HepG2 (cell line): ENCODE results near the gene STBD1. TPM values are rescaled to one million over a fixed set of nuclear protein-coding genes. Genes with fewer than 3 reads are reported as not detected.

Source experiments
- ATAC-seq: fragments of 200-7000 bp; cut with Tn5 transposase; 3 replicates; pipeline ENCODE4 v1.9.1; 2020; ENCODE audit warnings: mild to moderate bottlenecking, moderate library complexity
- BruUV-seq: library from RNA; stranded (reverse); fragments of 400-500 nt; replicated peaks from 2 replicates; lab custom pipeline; 2021; lab: Mats Ljungman, UMichigan
- CTCF ChIA-PET: fragments of 300-600 bp; formaldehyde crosslinking; extraction: SDS; loops from one replicate; lab custom pipeline; 2021; ENCODE audit warnings: low total read pairs, inconsistent platforms, low intra/inter-chr PET ratio; lab: Yijun Ruan, JAX
- POLR2A ChIA-PET: fragments of 350-600 bp; sonication (Branson Sonifier 250); formaldehyde crosslinking; loops from one replicate; lab custom pipeline; 2020; ENCODE audit warnings: antibody characterized with exemption, inconsistent platforms; lab: Yijun Ruan, JAX
- DNase-seq: peaks from one replicate; pipeline ENCODE4 v3.0.0-alpha.2; 2015; ENCODE audit warnings: low spot score
- FAIRE-seq: peaks from 3 replicates; lab custom pipeline; 2011; peaks lifted over from hg19 to GRCh38; lab: Jason Lieb, UNC
- H2AFZ ChIP-seq: one replicate; pipeline ENCODE4 v1.6.1; 2011; ENCODE audit warnings: low read length, inconsistent platforms
- H3K27ac ChIP-seq: fragments of 300-600 bp; 3 replicates; pipeline ENCODE4 v1.8.0; 2011; ENCODE audit warnings: mixed run types, mild to moderate bottlenecking, mixed read lengths, low read length, inconsistent platforms; ENCODE audit not compliant: insufficient read depth; ENCODE audit errors: extremely low read length
- H3K27me3 ChIP-seq, 2 experiments: fragments of 200-600 bp in 1 of 2; 2 replicates in 1 of 2; 3 replicates in 1 of 2; pipeline versions ENCODE4 v1.6.0 to v1.8.0; 2011; ENCODE audit warnings: low read length in 2 of 2, mild to moderate bottlenecking in 2 of 2, moderate library complexity in 2 of 2, inconsistent platforms in 1 of 2; ENCODE audit not compliant: insufficient read depth in 2 of 2, control insufficient read depth in 1 of 2
- H3K36me3 ChIP-seq, 2 experiments: fragments of 200-600 bp in 1 of 2; replicated peaks in 1 of 2; 2 replicates in 1 of 2; 3 replicates in 1 of 2; pipeline versions ENCODE4 v1.5.1 to v1.8.0; 2011; ENCODE audit warnings: low read length in 2 of 2, inconsistent platforms in 1 of 2; ENCODE audit not compliant: insufficient read depth in 2 of 2, control insufficient read depth in 1 of 2
- H3K4me1 ChIP-seq: 2 replicates; pipeline ENCODE4 v1.5.1; 2012; ENCODE audit warnings: low read length, inconsistent platforms; ENCODE audit not compliant: insufficient read depth
- H3K4me2 ChIP-seq: 2 replicates; pipeline ENCODE4 v1.6.0; 2011; ENCODE audit warnings: low read depth, low read length, inconsistent platforms
- H3K4me3 ChIP-seq, 3 experiments: fragments of 200-600 bp in 1 of 3; sonication (generic), shearing (Covaris generic) in 1 of 3; replicated peaks in 1 of 3; 2 replicates each; pipeline ENCODE4 v1.5.1; 2011 to 2016; ENCODE audit warnings: low read length in 3 of 3, inconsistent platforms in 2 of 3, low read depth in 2 of 3, mild to moderate bottlenecking in 2 of 3, control low read depth in 1 of 3, mixed read lengths in 1 of 3; ENCODE audit not compliant: insufficient read depth in 1 of 3
- H3K79me2 ChIP-seq: one replicate; pipeline ENCODE4 v1.6.1; 2011; ENCODE audit warnings: low read length, inconsistent platforms; ENCODE audit not compliant: insufficient read depth
- H3K9ac ChIP-seq: 2 replicates; pipeline ENCODE4 v1.6.0; 2011; ENCODE audit warnings: mild to moderate bottlenecking, low read depth, low read length, inconsistent platforms; ENCODE audit not compliant: insufficient read depth
- H3K9me3 ChIP-seq: 2 replicates; pipeline ENCODE4 v1.5.1; 2012; ENCODE audit warnings: mild to moderate bottlenecking, low read length
- H4K20me1 ChIP-seq: 2 replicates; pipeline ENCODE4 v1.6.0; 2011; ENCODE audit warnings: inconsistent platforms, mild to moderate bottlenecking, low read length, moderate library complexity; ENCODE audit not compliant: insufficient read depth
- ATF7 ChIP-seq, 2 experiments: fragments of 450-650 bp in 1 of 2; sonication (generic) in 1 of 2; formaldehyde crosslinking in 1 of 2; IDR thresholded peaks; 2 replicates each; pipeline versions ENCODE4 v1.4.0 to v1.6.1; 2016 to 2020; ENCODE audit warnings: antibody characterized with exemption in 1 of 2, mild to moderate bottlenecking in 1 of 2, missing genetic modification reagents in 1 of 2
- CAMTA2 ChIP-seq: sonication (generic); formaldehyde crosslinking; IDR thresholded peaks from 2 replicates; pipeline ENCODE4 v1.4.0; 2020; ENCODE audit warnings: mild to moderate bottlenecking, missing genetic modification reagents, borderline replicate concordance
- CREB1 ChIP-seq, 2 experiments: fragments of 450-650 bp in 1 of 2; IDR thresholded peaks; 2 replicates each; pipeline ENCODE4 v1.6.1; 2016 to 2017; ENCODE audit warnings: control low read depth in 1 of 2, mild to moderate bottlenecking in 1 of 2, missing compliant biosample characterization in 1 of 2, missing genetic modification characterization in 1 of 2
- MATR3 ChIP-seq: sonication (generic); formaldehyde crosslinking; IDR thresholded peaks from 2 replicates; pipeline ENCODE4 v1.4.0; 2020; ENCODE audit warnings: missing genetic modification reagents
- in situ Hi-C: cut with HindIII; loops from 2 replicates; pipeline ENCODE4 v1.10.0; 2017; ENCODE audit warnings: low pct_unique_long_range_greater_than_20kb; ENCODE audit not compliant: extremely low pct_ligation_motif_present
- intact Hi-C: fragments of 100-400 bp; cut with micrococcal nuclease; formaldehyde crosslinking; loops from one replicate; pipeline ENCODE4 v1.10.0; 2022; ENCODE audit not compliant: unreplicated experiment
- polyA plus RNA-seq, 8 experiments: library from polyadenylated mRNA; depleted of rRNA in 3 of 8; stranded (reverse) in 7 of 8; unstranded in 1 of 8; fragments of >200 nt; fragmentation: Illumina TruSeq in 4 of 8; extraction: Trizol in 4 of 8; gene quantifications; 2 replicates each; pipeline versions ENCODE4 v1.2.1 to v1.2.3, GENCODE V29; 2011 to 2016; ENCODE audit warnings: low read depth in 4 of 8, missing spikeins in 1 of 8, mixed read lengths in 1 of 8; ENCODE audit not compliant: insufficient read depth in 1 of 8
- total RNA-seq, 5 experiments: library from RNA; depleted of rRNA; stranded (reverse); fragments of >200 nt; fragmentation: Illumina TruSeq; extraction: Trizol; gene quantifications; 2 replicates each; pipeline ENCODE4 v1.2.3, GENCODE V29; 2016; ENCODE audit warnings: low read depth in 1 of 5
- TF ChIP-seq, protein P1 (sequence below): sonication (generic); formaldehyde crosslinking; IDR thresholded peaks from 2 replicates; pipeline ENCODE4 v1.4.0; 2020; ENCODE audit warnings: missing genetic modification reagents
- TF ChIP-seq, protein P2 (sequence below): sonication (generic); formaldehyde crosslinking; IDR thresholded peaks from 2 replicates; pipeline ENCODE4 v1.8.0; 2022; ENCODE audit warnings: mild to moderate bottlenecking, missing genetic modification reagents, moderate library complexity

Gene STBD1
- total and polyA plus RNA-seq, 2 of the 13 experiments (the other 11 are each of a cell fraction or from before 2014, with no cell fraction given) = 2.8 to 4.3 TPM

DNA sequence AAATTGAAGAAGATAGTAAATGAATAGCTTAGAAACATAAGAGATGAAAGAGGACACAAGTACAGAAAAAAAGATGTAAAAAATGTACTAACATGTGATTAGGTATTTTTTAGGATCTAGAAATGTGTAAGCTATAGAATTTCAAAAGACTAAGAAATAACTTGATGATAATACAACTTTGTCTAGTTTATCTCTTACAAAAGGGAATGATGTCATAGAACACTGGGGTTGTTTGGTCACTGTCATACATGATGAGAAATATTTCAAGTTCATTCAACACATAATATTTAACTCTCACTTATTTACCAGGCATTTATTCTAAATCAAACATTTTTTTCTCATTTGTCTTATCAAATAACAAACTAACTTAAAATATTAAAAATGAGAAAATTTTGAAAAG lies 18.5 kb downstream of the STBD1 start:
- peaks cover 19% of the 10 kb centered on the region for H3K9me3 ChIP-seq
- H3K27me3 ChIP-seq = no peaks in the 10 kb centered on the region
- H2AFZ ChIP-seq = no peak overlapping the region
- POLR2A ChIA-PET = no interaction called here
- FAIRE-seq (no peak), ATAC-seq (no peak), DNase-seq (no peak)
- no peak overlapping the region for H3K4me3 ChIP-seq
- no peak overlapping the region for H3K4me2 ChIP-seq
- no peak overlapping the region for H3K27ac ChIP-seq
- in situ Hi-C loops = no loop called here
- CTCF ChIA-PET = no interaction called here
- H3K4me1 ChIP-seq = no peaks in the 10 kb centered on the region
- H3K9ac ChIP-seq = no peak overlapping the region
- no peaks in the 10 kb centered on the region for H3K79me2 ChIP-seq
- H3K36me3 ChIP-seq = no peaks in the 10 kb centered on the region
- BruUV-seq = no TSS peak
- no peaks in the 10 kb centered on the region for H4K20me1 ChIP-seq
- TF ChIP-seq CAMTA2 (CRISPR knock-in tag) (no peak), ATF7 (IDR thresholded peaks at IDR 0.05) (peak; percentile 76), ATF7 (CRISPR knock-in tag; IDR thresholded peaks at IDR 0.05) (no peak), CREB1 (IDR thresholded peaks at IDR 0.05) (0 out of 2 replicates have a peak, but pooled peaks have one; percentile 25), CREB1 (CRISPR knock-in tag; IDR thresholded peaks at IDR 0.05) (no peak), MATR3 (CRISPR knock-in tag) (no peak)
- TF ChIP-seq, protein P1, sequence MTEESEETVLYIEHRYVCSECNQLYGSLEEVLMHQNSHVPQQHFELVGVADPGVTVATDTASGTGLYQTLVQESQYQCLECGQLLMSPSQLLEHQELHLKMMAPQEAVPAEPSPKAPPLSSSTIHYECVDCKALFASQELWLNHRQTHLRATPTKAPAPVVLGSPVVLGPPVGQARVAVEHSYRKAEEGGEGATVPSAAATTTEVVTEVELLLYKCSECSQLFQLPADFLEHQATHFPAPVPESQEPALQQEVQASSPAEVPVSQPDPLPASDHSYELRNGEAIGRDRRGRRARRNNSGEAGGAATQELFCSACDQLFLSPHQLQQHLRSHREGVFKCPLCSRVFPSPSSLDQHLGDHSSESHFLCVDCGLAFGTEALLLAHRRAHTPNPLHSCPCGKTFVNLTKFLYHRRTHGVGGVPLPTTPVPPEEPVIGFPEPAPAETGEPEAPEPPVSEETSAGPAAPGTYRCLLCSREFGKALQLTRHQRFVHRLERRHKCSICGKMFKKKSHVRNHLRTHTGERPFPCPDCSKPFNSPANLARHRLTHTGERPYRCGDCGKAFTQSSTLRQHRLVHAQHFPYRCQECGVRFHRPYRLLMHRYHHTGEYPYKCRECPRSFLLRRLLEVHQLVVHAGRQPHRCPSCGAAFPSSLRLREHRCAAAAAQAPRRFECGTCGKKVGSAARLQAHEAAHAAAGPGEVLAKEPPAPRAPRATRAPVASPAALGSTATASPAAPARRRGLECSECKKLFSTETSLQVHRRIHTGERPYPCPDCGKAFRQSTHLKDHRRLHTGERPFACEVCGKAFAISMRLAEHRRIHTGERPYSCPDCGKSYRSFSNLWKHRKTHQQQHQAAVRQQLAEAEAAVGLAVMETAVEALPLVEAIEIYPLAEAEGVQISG = no peak
- TF ChIP-seq, protein P2, sequence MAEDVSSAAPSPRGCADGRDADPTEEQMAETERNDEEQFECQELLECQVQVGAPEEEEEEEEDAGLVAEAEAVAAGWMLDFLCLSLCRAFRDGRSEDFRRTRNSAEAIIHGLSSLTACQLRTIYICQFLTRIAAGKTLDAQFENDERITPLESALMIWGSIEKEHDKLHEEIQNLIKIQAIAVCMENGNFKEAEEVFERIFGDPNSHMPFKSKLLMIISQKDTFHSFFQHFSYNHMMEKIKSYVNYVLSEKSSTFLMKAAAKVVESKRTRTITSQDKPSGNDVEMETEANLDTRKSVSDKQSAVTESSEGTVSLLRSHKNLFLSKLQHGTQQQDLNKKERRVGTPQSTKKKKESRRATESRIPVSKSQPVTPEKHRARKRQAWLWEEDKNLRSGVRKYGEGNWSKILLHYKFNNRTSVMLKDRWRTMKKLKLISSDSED (CRISPR knock-in tag) = no peak
- intact Hi-C loops = no loop called here
